Middle frontal gyrus (tissue), 1 donor: ENCODE data around the gene AHCTF1.
"Not testable (repeated sequence)": the region's sequence is repeated elsewhere in the genome, so short reads cannot be mapped to it uniquely, and the experiment has no call there.

ENCODE experiments used
- DNase-seq: peaks from one replicate; pipeline ENCODE4 v3.0.0-alpha.2; 2015; ENCODE audit warnings: low spot score; ENCODE audit errors: extremely low spot score

The AHCTF1 gene

DNA sequence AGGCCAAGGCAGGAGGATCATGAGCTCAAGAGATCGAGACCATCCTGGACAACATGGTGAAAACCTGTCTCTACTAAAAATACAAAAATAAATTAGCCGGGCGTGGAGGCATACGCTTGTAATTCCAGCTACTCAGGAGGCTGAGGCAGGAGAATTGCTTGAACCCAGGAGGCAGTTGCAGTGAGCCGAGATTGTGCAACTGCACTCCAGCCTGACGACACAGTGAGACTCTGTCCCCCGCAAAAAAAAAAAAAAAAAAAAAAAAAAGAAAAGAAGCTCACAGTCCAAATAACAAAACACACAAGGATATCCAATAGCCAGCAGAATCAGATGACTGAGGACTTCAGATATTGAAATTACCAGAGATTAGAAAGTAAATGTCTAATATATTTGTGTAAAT, 11.8 kb downstream of the AHCTF1 start:
- DNase-seq = no peak

DNA sequence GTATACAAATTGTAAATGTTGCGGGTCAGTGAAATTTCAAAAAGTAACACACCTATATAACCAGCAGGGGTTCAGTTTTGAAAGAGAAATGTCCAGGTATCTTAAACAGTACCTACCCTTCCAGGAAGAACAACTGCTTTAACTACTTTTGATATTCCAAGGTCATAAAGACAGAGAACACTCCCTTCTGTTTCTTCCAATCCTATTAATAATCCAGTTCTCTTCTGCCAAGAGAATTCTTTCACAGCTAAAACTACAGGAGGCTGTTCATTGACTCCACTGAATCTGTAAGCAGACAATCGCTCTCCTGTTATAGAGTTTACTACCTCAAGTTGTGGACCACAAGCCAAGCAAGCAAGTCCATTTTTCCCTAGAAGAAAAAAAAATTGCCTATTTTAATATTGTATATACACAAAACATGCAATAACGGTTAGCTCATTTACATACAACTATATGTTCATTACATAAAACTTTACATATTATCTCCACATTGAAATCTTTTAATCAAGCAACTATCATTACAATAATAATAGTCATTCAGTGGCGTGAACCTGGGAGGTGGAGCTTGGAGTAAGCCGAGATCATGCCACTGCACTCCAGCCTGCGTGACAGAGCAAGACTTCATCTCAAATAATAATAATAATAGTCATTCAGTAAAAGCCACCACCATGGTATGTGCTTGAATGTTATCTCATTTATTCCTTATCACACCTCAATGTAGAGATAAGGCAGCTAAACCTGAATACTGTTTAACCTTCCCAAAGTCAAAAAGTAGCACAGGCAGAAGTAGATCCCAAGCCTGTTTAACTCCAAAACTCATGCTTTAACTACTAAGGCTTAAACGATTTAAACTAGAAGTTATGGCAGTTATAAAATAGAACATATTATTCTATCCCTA, 15.5 kb downstream of the AHCTF1 start:
- DNase-seq = not testable (repeated sequence)

- DNase-seq = peak; percentile 16
Measured at GRCh38 chr1:246907472-246907871, 24.3 kb downstream of the AHCTF1 start.

DNA sequence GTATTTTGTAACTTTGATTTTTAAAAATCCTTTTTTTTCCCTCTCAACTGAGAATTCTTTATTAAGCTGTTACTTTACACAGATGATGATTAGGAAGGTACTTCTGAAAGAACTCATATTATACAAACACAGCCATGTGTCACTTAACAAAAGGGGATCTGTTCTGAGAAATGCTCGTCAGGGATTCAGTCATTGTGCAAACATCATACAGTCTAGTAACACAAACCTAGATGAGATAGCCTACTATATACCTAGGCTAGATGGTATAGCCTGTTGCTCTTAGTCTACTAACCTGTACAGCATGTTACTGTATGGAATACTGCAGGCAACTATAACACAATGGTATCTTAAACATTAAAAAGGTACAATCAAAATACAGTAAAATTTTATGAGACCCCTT, 24.9 kb downstream of the AHCTF1 start:
- no peak for DNase-seq

GRCh38 chr1:246901874-246902273, 29.9 kb downstream of the AHCTF1 start:
- DNase-seq = no peak

GRCh38 chr1:246897302-246897701, 34.4 kb downstream of the AHCTF1 start:
- no peak for DNase-seq

GRCh38 chr1:246893191-246893939, 38.4 kb downstream of the AHCTF1 start:
- no peak for DNase-seq

DNA sequence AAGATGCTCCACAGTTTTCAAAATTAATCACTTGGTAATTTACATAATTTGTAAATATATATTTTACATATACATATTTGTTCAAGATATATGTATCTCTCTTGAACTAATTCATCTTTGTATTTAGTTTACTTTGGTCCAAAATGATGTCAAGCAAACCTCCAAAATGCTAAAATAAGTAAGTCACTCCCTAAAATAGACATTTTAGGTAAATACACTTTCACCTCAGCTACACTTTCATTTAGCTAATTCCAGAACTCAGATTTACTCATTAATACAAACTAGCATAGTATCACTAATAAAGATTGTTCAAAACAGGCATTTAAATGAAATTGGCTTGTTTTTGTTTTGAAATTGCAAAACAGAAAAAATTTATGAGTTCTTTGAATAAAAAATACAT, 40.6 kb downstream of the AHCTF1 start:
- no peak for DNase-seq

DNA sequence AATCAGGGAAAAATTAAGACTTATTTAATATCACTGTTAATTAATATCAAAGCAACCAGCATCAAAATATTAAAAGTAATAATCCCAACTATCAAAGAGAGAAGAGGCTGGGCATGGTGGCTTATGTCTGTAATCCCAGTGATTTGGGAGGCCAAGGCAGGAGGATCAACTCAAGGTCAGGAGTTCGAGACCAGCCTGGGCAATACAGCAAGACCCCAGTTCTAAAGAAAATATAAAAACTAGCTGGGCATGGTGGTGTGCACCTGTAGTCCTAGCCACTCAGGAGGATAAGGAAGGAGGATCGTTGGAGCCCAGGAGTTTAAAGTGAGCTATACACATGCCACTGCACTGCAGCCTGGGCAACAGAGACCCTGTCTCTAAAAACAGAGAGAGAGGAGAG, 43.2 kb downstream of the AHCTF1 start:
- no peak for DNase-seq

DNA sequence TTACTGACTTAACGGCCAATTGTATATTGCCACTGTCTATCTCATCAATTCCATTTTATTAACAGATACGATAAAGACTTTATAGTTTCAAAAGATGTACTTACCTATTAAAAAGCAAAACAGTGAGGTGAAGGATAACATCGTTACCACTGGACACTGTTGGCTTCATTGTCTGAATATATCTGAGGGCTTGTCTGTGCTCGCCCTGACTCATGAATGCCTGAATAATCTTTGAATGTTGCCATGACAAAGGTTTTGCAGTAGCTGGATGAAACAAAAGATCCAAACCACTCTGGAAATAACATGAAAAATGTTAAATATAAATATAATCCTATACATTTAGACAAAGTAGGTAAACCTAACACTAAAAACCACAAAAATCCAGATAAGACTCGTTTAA, 46.4 kb downstream of the AHCTF1 start:
- not testable (repeated sequence) for DNase-seq

- no peak for DNase-seq
Measured at GRCh38 chr1:246878551-246878950, 53.2 kb downstream of the AHCTF1 start.

DNA sequence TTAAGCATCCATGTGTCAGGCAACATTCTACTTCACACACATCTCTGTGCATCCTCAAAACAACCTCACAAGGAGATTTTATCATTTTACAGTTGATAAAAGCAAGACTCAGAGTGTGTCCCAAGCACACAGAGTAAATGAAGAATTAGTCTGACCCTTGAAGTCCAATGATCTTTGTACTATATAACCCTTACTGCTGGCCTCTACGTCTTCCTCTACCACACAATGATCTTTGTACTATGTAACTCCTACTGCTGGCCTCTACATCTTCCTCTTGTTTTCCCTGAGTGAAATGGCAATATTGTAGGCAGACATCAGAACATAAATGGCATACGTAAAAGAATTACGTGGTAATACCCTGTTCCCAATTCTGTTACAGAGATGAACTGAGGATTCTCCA, 55.3 kb downstream of the AHCTF1 start:
- no peak for DNase-seq

DNA sequence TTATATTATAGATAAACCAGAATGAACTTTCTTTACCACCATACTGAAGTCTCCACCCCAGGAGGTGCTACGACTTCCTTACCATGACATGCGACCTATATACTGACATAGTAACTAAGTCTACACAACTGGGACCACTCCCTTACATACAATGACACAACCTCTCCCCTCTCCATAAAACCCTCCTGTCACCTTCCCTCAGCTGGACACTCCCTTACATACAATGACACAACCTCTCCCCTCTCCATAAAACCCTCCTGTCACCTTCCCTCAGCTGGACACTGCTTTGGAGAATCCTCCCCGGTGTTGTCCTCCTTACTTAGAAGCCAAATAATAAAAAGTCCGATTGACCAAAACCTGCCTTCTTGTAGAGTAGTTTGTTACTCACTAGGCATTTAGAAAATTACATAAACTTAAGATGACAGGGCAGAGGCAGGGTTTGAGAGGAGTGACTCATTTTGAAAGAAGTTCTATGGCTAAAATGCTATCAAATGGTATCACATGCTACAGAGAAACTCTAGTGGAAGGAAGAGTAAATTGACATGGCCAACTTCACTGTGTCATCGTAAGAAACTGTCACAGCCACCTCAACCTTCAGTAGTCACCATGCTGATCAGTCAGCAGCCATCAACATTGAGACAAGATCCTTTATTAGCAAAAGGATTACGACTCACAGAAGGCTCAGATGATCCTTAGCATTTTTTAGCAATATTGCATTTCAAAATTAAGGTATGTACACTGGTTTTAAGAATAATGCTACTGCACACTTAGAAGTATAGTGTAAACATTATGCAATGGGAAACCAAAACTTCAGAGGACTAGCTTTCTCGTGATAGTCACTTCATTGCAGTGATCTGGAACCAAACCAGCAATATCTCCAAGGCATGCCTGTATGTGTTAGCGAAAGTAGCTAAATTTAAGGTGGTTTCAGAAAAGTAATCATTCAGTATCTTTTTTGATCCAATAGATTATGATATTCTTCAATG, 56.4 kb downstream of the AHCTF1 start:
- no peak for DNase-seq

DNA sequence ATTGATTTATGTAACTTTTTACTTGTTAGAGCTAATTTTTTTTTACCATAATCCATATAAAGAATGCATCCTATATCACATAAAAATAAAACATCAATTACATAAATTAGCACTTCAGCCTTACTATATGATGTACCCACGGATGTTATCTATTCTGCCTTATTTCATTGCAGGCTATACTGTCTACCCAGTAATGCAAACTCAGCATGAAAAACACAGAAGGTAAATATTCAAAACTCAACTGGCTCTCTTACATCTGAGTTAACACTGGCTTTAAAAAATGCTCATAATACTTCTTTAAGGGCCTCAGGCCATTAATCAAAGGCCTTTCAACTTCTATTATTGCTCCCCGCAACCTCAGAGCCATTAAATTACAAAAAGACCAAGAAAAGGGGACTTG, 65.8 kb downstream of the AHCTF1 start:
- no peak for DNase-seq

GRCh38 chr1:246863791-246864190, 68.0 kb downstream of the AHCTF1 start:
- not testable (repeated sequence) for DNase-seq

GRCh38 chr1:246860401-246860800, 71.3 kb downstream of the AHCTF1 start:
- no peak for DNase-seq

GRCh38 chr1:246856371-246856770, 75.4 kb downstream of the AHCTF1 start:
- DNase-seq = no peak

DNA sequence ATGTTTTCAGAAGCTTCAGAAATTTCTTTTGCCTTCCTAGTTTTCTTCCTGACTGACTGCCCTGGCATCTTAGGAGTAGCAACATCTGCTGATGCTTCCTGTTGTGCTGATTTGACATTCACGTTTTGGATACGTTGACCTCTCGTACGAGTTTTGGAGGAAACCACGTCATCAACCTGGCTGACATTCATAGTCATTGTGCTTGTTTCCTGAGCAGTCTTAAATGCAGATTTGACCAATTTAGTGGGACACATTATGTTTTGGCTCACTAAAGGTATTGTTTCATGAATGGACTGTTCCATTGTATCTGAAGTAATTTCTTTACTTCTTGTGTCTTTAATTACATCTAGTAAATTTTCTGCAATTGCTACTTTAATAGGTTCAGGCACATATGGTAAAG, 81.1 kb downstream of the AHCTF1 start:
- DNase-seq = not testable (repeated sequence)

DNA sequence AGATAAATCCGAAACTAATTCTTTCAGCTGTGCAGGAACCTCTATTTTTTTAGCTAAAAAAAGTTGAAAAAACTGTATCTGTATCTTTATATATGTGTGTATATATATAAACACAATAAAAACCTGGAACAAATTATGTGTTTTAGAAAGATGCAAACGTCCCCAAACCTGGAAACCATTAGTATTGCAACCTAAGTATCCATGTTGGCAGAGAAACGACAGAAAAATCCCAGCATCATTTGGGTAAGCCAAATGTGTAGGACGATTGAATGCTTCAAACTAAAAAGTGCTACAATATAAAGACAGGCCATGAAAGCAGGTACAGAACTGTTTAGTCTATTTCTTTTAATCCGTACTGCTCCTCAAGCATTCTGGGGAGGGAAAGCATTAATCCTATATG, 87.9 kb downstream of the AHCTF1 start:
- no peak for DNase-seq

- not testable (repeated sequence) for DNase-seq
Measured at GRCh38 chr1:246840761-246841160, 91.0 kb downstream of the AHCTF1 start.

GRCh38 chr1:246838118-246838456, 93.7 kb downstream of the AHCTF1 start:
- DNase-seq = no peak
